ENCODE results near the gene TRUB1. TPM values are rescaled to one million over a fixed set of nuclear protein-coding genes. Genes with fewer than 3 reads are reported as not detected.

TRUB1 gene
- total and polyA plus RNA-seq, 2 of the 4 experiments (the other 2 are of a cell fraction), result 9.1 to 17.9 TPM

GRCh38 chr10:114911801-114912469, 26.1 kb upstream of the TRUB1 start:
- Histone ChIP-seq H3K4me3 (ENCODE audit: insufficient read depth, low read depth, low read length) (no peak overlapping the region), H4K20me1 (ENCODE audit: insufficient read depth, low read length) (no peaks in the 10 kb centered on the region), H3K23ac (ENCODE audit: low read depth, low read length) (no peak overlapping the region), H2AK5ac (ENCODE audit: low read depth, low read length) (no peak overlapping the region), H3K79me1 (ENCODE audit: low read depth in 1 of 2, low read length in 2 of 2) (no peaks in the 10 kb centered on the region), H4K8ac (ENCODE audit: low read depth in 2 of 2, low read length in 2 of 2) (no peak overlapping the region), H3K9ac (ENCODE audit: low read depth, low read length) (no peak overlapping the region), H2AK9ac (replicated peaks; ENCODE audit: low read depth, low read length, poor library complexity) (no peak overlapping the region), H2BK20ac (ENCODE audit: low read depth, low read length) (no peak overlapping the region), H3K4me1 (ENCODE audit: control insufficient read depth, insufficient read depth, low read length) (no peaks in the 10 kb centered on the region), H3K4me2 (ENCODE audit: low read depth, low read length) (no peak overlapping the region), H3K9me3 (ENCODE audit: control insufficient read depth, insufficient read depth, low read length) (no peaks in the 10 kb centered on the region), H3K56ac (ENCODE audit: extremely low read depth, insufficient read depth, low read length) (no peak overlapping the region), H3K14ac (replicated peaks; ENCODE audit: low read depth, low read length) (no peak overlapping the region), H2BK15ac (ENCODE audit: low read depth, low read length) (no peak overlapping the region), H3K27ac (ENCODE audit: insufficient read depth, low read length) (no peak overlapping the region), H2BK120ac (ENCODE audit: low read depth, low read length) (no peak overlapping the region), H4K5ac (ENCODE audit: low read depth, low read length) (no peak overlapping the region), H3K4ac (ENCODE audit: low read depth, low read length) (no peak overlapping the region), H3K9me1 (ENCODE audit: insufficient read depth, low read length) (no peaks in the 10 kb centered on the region), H3K27me3 (ENCODE audit: control insufficient read depth, insufficient read depth, low read length) (peaks cover 3% of the 10 kb centered on the region; the same call in 1 of the 2 replicates), H3K18ac (ENCODE audit: low read depth, low read length) (no peak overlapping the region), H4K91ac (ENCODE audit: insufficient read depth, low read depth, low read length) (no peak overlapping the region), H2BK5ac (ENCODE audit: low read depth, low read length, poor library complexity, severe bottlenecking) (no peak overlapping the region), H2AFZ (replicated peaks; ENCODE audit: low read length, poor library complexity) (no peak overlapping the region), H3K36me3 (ENCODE audit: control insufficient read depth, insufficient read depth, low read length) (no peaks in the 10 kb centered on the region)
- dilution Hi-C loops (cut with HindIII; ENCODE audit: low sequenced_read_pairs, unreplicated experiment) (no loop called here), in situ Hi-C loops (cut with MboI; ENCODE audit: low sequenced_read_pairs) (no loop called here), intact Hi-C loops (cut with micrococcal nuclease) (no loop called here)
- ChIA-PET POLR2A (ENCODE audit: unreplicated experiment) (no interaction called here), CTCF (no interaction called here)
- no peak for TF ChIP-seq RCOR1 (IDR thresholded peaks at IDR 0.05; ENCODE audit: insufficient replicate concordance, low read length)
- no peak for TF ChIP-seq POLR2A (IDR thresholded peaks at IDR 0.05; ENCODE audit: low read depth, low read length)
- no peak for TF ChIP-seq FOS (IDR thresholded peaks at IDR 0.05; ENCODE audit: low read depth, low read length)
- TF ChIP-seq CEBPB (IDR thresholded peaks at IDR 0.05; ENCODE audit: low read depth, low read length), result no peak
- no peak for TF ChIP-seq ELK1 (IDR thresholded peaks at IDR 0.05; ENCODE audit: borderline replicate concordance, low read depth, low read length)
- WGBS, 2 experiments (ENCODE audit: extremely low coverage in 2 of 2, insufficient read length in 1 of 2), result no CpG with 5 or more reads among the region's 5 CpGs
- BruUV-seq (replicated peaks), result no TSS peak
- ATAC-seq (ENCODE audit: low read depth) (no peak), DNase-seq (no peak)
